ENCODE measurements around the gene NCOA1.
"Not testable (repeated sequence)": the region's sequence is repeated elsewhere in the genome, so short reads cannot be mapped to it uniquely, and the experiment has no call there.

The NCOA1 gene

GRCh38 chr2:24565537-24565936, 74.5 kb downstream of the NCOA1 start:
- no peak for DNase-seq (ENCODE audit: extremely low spot score)
- CTCF ChIA-PET = interaction anchor here (0.6 to 0.9 kb wide), 2 partner anchors 15 to 27 kb away, joined by 3 read pairs; no protein-coding TSS in a partner anchor
- POLR2A ChIA-PET = no interaction called here
- TF ChIP-seq CTCF (IDR thresholded peaks at IDR 0.05; ENCODE audit: control extremely low read depth, extremely low read depth, low read depth, missing control alignments) = no peak

- CTCF ChIA-PET = interaction anchor here (0.9 kb wide), 1 partner anchor 16 kb away, joined by 3 read pairs; no protein-coding TSS in a partner anchor
- no peak for TF ChIP-seq CTCF (IDR thresholded peaks at IDR 0.05; ENCODE audit: control extremely low read depth, extremely low read depth, low read depth, missing control alignments)
- POLR2A ChIA-PET = no interaction called here
- no peak for DNase-seq (ENCODE audit: extremely low spot score)
Measured at GRCh38 chr2:24566209-24566608, 75.2 kb downstream of the NCOA1 start.

- no peak for TF ChIP-seq CTCF (IDR thresholded peaks at IDR 0.05; ENCODE audit: control extremely low read depth, extremely low read depth, low read depth, missing control alignments)
- DNase-seq (ENCODE audit: extremely low spot score) = no peak
- CTCF ChIA-PET = interaction anchor here (0.9 kb wide), 1 partner anchor 16 kb away, joined by 3 read pairs; no protein-coding TSS in a partner anchor
- POLR2A ChIA-PET = no interaction called here
Measured at GRCh38 chr2:24566630-24567029, 75.6 kb downstream of the NCOA1 start.

- CTCF ChIA-PET = interaction anchor here (0.9 kb wide), 1 partner anchor 13 kb away, joined by 4 read pairs; no protein-coding TSS in a partner anchor
- no peak for TF ChIP-seq CTCF (IDR thresholded peaks at IDR 0.05; ENCODE audit: control extremely low read depth, extremely low read depth, low read depth, missing control alignments)
- DNase-seq (ENCODE audit: extremely low spot score) = no peak
- POLR2A ChIA-PET = no interaction called here
Measured at GRCh38 chr2:24568551-24568950, 77.5 kb downstream of the NCOA1 start.

- DNase-seq (ENCODE audit: extremely low spot score); POLR2A ChIA-PET; CTCF ChIA-PET: not testable (repeated sequence)
Measured at GRCh38 chr2:24569565-24569964, 78.5 kb downstream of the NCOA1 start.

- TF ChIP-seq CTCF (IDR thresholded peaks at IDR 0.05; ENCODE audit: control extremely low read depth, extremely low read depth, low read depth, missing control alignments) = no peak
- ChIA-PET CTCF (no interaction called here), POLR2A (no interaction called here)
- no peak for DNase-seq (ENCODE audit: extremely low spot score)
Measured at GRCh38 chr2:24570225-24570624, 79.2 kb downstream of the NCOA1 start.

- no peak for TF ChIP-seq CTCF (IDR thresholded peaks at IDR 0.05; ENCODE audit: control extremely low read depth, extremely low read depth, low read depth, missing control alignments)
- ChIA-PET POLR2A (no interaction called here), CTCF (interaction anchor here (1.1 kb wide), 1 partner anchor 8 kb away, joined by 3 read pairs; no protein-coding TSS in a partner anchor)
- DNase-seq (ENCODE audit: extremely low spot score) = no peak
Measured at GRCh38 chr2:24571828-24572442, 80.9 kb downstream of the NCOA1 start.

All from GM10248 (cell line).